ENCODE data around the gene SLC2A6. TPM values are rescaled to one million over a fixed set of nuclear protein-coding genes. Genes with fewer than 3 reads are reported as not detected.

The SLC2A6 gene
- total RNA-seq, 1 experiment from 2014 or later = 18.7 TPM

GRCh38 chr9:133488686-133489252, 9.9 kb upstream of the SLC2A6 start:
- H2AK5ac ChIP-seq (ENCODE audit: insufficient read length, low read length) = no peak overlapping the region
- no peak overlapping the region for H2BK120ac ChIP-seq (ENCODE audit: low read depth, low read length, poor library complexity, severe bottlenecking)
- H3K9ac ChIP-seq (ENCODE audit: extremely low read depth, insufficient read length, low read length) = no peak overlapping the region
- H3K4ac ChIP-seq (ENCODE audit: low read depth, low read length) = no peak overlapping the region
- Mint-ChIP-seq H3K27me3 (ENCODE audit: low read depth) (peaks cover 3% of the 10 kb centered on the region), H3K36me3 (ENCODE audit: insufficient read depth in 1 of 3, low read depth in 3 of 3) (no peaks in the 10 kb centered on the region), H3K27ac (no peak overlapping the region), H3K4me1 (0 out of 4 replicates have a peak, but pooled peaks cover 0 to 2% of the 10 kb centered on the region in 2 experiments), H3K9me3 (no peaks in the 10 kb centered on the region; a peak in 1 of 5 replicates), H3K4me3 (no peak overlapping the region)
- H2BK5ac ChIP-seq (ENCODE audit: insufficient read length, low read length) = no peak overlapping the region
- H3K79me1 ChIP-seq (ENCODE audit: insufficient read depth, low read depth, low read length, poor library complexity, severe bottlenecking) = no peaks in the 10 kb centered on the region
- no peaks in the 10 kb centered on the region for H4K20me1 ChIP-seq (ENCODE audit: control insufficient read depth, insufficient read depth, insufficient read length)
- no peak overlapping the region for H3K14ac ChIP-seq (ENCODE audit: insufficient read depth, low read length)
- no peaks in the 10 kb centered on the region for H3K4me1 ChIP-seq (ENCODE audit: insufficient read depth, low read length)
- DNase-seq = no peak
- H3K27me3 ChIP-seq (ENCODE audit: insufficient read depth, low read length) = no peaks in the 10 kb centered on the region
- no peak overlapping the region for H3K27ac ChIP-seq (ENCODE audit: insufficient read length, low read depth, low read length)
- no peak overlapping the region for H3T11ph ChIP-seq (ENCODE audit: low read length)
- no peak overlapping the region for H3K18ac ChIP-seq (ENCODE audit: insufficient read length, low read depth, low read length)
- H3K23me2 ChIP-seq (ENCODE audit: insufficient read length, low read depth, low read length, poor library complexity, severe bottlenecking) = no peaks in the 10 kb centered on the region
- no peak overlapping the region for H3K56ac ChIP-seq (ENCODE audit: insufficient read length, low read depth, low read length)
- H2BK20ac ChIP-seq (ENCODE audit: low read depth, low read length, poor library complexity, severe bottlenecking) = no peak overlapping the region
- no peaks in the 10 kb centered on the region for H3K79me2 ChIP-seq (ENCODE audit: insufficient read depth, low read length)
- no peak overlapping the region for H4K5ac ChIP-seq (ENCODE audit: insufficient read length, low read depth, low read length)
- H2BK15ac ChIP-seq (ENCODE audit: low read depth, low read length) = no peak overlapping the region
- H2BK12ac ChIP-seq (ENCODE audit: insufficient read length, low read depth, low read length) = no peak overlapping the region
- WGBS (ENCODE audit: extremely low coverage, insufficient read length, low lambda C conversion rate) = no CpG with 5 or more reads among the region's 18 CpGs
- no peak overlapping the region for H2AFZ ChIP-seq (ENCODE audit: low read length)
- no peak for TF ChIP-seq CTCF (conservative IDR thresholded peaks at IDR 0.05)
- no peak overlapping the region for H4K8ac ChIP-seq (replicated peaks; ENCODE audit: insufficient read length, low read depth, low read length)
- no peaks in the 10 kb centered on the region for H3K9me3 ChIP-seq (ENCODE audit: control insufficient read depth, low read depth, low read length)
- H3K23ac ChIP-seq (ENCODE audit: insufficient read length, low read depth, low read length) = no peak overlapping the region
- H4K91ac ChIP-seq (ENCODE audit: insufficient read length, low read depth, low read length) = no peak overlapping the region
- H3K4me2 ChIP-seq (ENCODE audit: insufficient read depth, insufficient read length, low read length) = no peak overlapping the region
